Stimulated activated CD8-positive, alpha-beta memory T cell treated with anti-CD3 and anti-CD28 coated beads, Interleukin-12 subunit alpha, Interleukin-12 subunit beta, amount 100 ng/mL, for 24 hours (primary cell): ENCODE data around the gene MOB4.
"Not testable (repeated sequence)": the region's sequence is repeated elsewhere in the genome, so short reads cannot be mapped to it uniquely, and the experiment has no call there.

Experiments
- DNase-seq: peaks from one replicate; pipeline ENCODE4 v3.0.0-alpha.2; 2020; ENCODE audit errors: extremely low read depth

The MOB4 gene

GRCh38 chr2:197514754-197515153 is 1.1 kb upstream of the MOB4 start:
- no peak for DNase-seq

GRCh38 chr2:197515315-197515738 is 539 bp upstream of the MOB4 start:
- DNase-seq: no peak

- no peak for DNase-seq
Observed at GRCh38 chr2:197516393-197516761, 511 bp downstream of the MOB4 start.

GRCh38 chr2:197517150-197517549 is 1.3 kb downstream of the MOB4 start:
- DNase-seq: no peak

- no peak for DNase-seq
Observed at GRCh38 chr2:197538412-197538811, 22.5 kb downstream of the MOB4 start.

GRCh38 chr2:197539734-197540133 is 23.9 kb downstream of the MOB4 start:
- no peak for DNase-seq

- DNase-seq: no peak
Observed at GRCh38 chr2:197543206-197543605, 27.3 kb downstream of the MOB4 start.

GRCh38 chr2:197547163-197547900 is 31.5 kb downstream of the MOB4 start:
- no peak for DNase-seq

- DNase-seq: no peak
Observed at GRCh38 chr2:197548582-197548981, 32.7 kb downstream of the MOB4 start.

- DNase-seq: not testable (repeated sequence)
Observed at GRCh38 chr2:197551260-197551659, 35.4 kb downstream of the MOB4 start.

GRCh38 chr2:197555467-197555866 is 39.6 kb downstream of the MOB4 start:
- no peak for DNase-seq

- DNase-seq: no peak
Observed at GRCh38 chr2:197556456-197556855, 40.6 kb downstream of the MOB4 start.

GRCh38 chr2:197558393-197558792 is 42.5 kb downstream of the MOB4 start:
- no peak for DNase-seq

- no peak for DNase-seq
Observed at GRCh38 chr2:197559681-197560080, 43.8 kb downstream of the MOB4 start.

GRCh38 chr2:197560146-197560665 is 44.3 kb downstream of the MOB4 start:
- no peak for DNase-seq

GRCh38 chr2:197571627-197572271 is 55.9 kb downstream of the MOB4 start:
- DNase-seq: no peak

GRCh38 chr2:197573608-197574007 is 57.7 kb downstream of the MOB4 start:
- no peak for DNase-seq

- DNase-seq: no peak
Observed at GRCh38 chr2:197575987-197576386, 60.1 kb downstream of the MOB4 start.

- no peak for DNase-seq
Observed at GRCh38 chr2:197576631-197577030, 60.8 kb downstream of the MOB4 start.

GRCh38 chr2:197577446-197577845 is 61.6 kb downstream of the MOB4 start:
- no peak for DNase-seq

GRCh38 chr2:197578294-197578693 is 62.4 kb downstream of the MOB4 start:
- not testable (repeated sequence) for DNase-seq

GRCh38 chr2:197580166-197580565 is 64.3 kb downstream of the MOB4 start:
- not testable (repeated sequence) for DNase-seq

GRCh38 chr2:197587255-197587654 is 71.4 kb downstream of the MOB4 start:
- not testable (repeated sequence) for DNase-seq
